Measurements from ENCODE around the gene MICAL2. TPM values are rescaled to one million over a fixed set of nuclear protein-coding genes. Genes with fewer than 3 reads are reported as not detected.
A peak's percentile ranks its signal among the peaks of the same experiment; 100 is the strongest.

The MICAL2 gene
- total and polyA plus RNA-seq, 3 experiments from 2014 or later = 32.4 to 147 (median 146) TPM

DNA sequence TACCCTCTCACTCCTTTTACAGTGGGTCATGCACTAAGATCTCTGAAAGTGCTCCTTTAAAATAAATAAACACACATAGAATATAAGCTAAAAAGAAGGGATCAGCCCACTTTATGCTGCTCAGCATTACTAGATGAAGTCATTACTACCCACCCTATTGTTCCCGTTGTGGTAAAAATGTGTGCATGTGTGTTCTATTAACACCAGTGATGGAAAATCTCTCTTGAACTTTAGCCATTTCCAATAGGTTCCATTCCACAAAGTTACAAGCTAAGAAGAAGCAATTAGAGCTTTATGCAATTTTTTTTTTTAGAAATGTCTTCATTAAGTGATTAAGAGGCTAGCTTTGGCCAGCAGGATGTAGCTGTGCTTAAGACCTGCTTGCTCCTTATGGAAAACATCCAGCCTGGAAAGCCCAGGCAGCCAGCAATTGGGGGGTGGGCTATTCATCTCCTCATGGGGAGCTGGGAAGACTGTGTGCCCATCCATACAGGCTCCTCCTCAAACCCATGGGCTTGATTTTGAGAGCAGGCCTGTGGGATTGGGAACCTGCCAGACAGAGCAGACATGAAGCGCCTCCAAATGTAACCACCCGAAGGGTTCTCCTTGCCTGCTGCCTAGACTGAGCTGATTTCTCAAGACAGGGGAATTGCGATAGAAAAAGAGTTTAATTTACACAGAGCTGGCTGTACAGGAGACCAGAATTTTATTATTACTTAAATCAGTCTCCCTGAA lies 174.1 kb downstream of the MICAL2 start:
- ChIA-PET POLR2A (no interaction called here), CTCF (interaction anchor here (1.3 to 17.0 kb wide), 4 partner anchors 8 to 485 kb away, joined by 3 to 302 read pairs (median 5); no protein-coding TSS in a partner anchor)
- H3K27ac ChIP-seq (ENCODE audit: low read depth, low read length) = no peak overlapping the region
- peaks cover 0 to 1% of the 10 kb centered on the region in 2 donors for H3K27me3 Mint-ChIP-seq
- no peaks in the 10 kb centered on the region for H3K9me3 ChIP-seq (ENCODE audit: low read length)
- no peaks in the 10 kb centered on the region for H3K36me3 ChIP-seq (ENCODE audit: insufficient read depth, low read length)
- peaks cover 5% of the 10 kb centered on the region for H3K4me1 ChIP-seq (ENCODE audit: insufficient read depth, low read length)
- H3K4me1 Mint-ChIP-seq = peaks cover 0 to 4% (median 3%) of the 10 kb centered on the region in 3 donors
- H3K4me3 ChIP-seq (ENCODE audit: low read length) = no peak overlapping the region
- H3K36me3 Mint-ChIP-seq = peaks cover 0 to 5% (median 2%) of the 10 kb centered on the region in 3 donors
- H3K4me3 Mint-ChIP-seq = no peak overlapping the region
- peak in 1 of 5 donors; percentile 8 for DNase-seq
- H3K9me3 Mint-ChIP-seq = no peaks in the 10 kb centered on the region
- no peaks in the 10 kb centered on the region for H3K27me3 ChIP-seq (ENCODE audit: insufficient read depth, low read length, poor library complexity, severe bottlenecking)
- peak overlapping the region in 1 of 8 donors; percentile 50 for H3K27ac Mint-ChIP-seq

DNA sequence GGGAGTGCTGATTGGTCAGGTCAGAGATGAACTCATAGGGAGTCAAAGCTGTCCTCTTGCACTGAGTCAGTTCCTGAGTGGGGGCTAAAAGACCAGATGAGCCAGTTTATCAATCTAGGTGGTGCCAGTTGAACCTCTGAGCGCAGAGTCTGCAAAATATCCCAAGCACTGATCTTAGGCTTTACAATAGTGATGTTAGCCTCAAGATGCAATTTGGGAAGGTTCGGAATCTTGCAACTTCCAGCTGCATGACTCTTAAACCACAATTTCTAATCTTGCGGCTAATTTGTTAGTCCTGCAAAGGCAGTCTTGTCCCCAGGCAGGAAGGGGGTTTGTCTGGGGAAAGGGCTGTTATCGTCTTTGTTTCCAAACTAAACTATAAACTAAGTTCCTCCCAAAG lies 174.7 kb downstream of the MICAL2 start:
- no peak overlapping the region for H3K4me3 Mint-ChIP-seq
- H3K4me1 Mint-ChIP-seq = peaks cover 5 to 9% (median 6%) of the 10 kb centered on the region in 3 donors
- Histone ChIP-seq H3K4me1 (ENCODE audit: insufficient read depth, low read length) (peaks cover 10% of the 10 kb centered on the region), H3K36me3 (ENCODE audit: insufficient read depth, low read length) (no peaks in the 10 kb centered on the region), H3K27me3 (ENCODE audit: insufficient read depth, low read length, poor library complexity, severe bottlenecking) (no peaks in the 10 kb centered on the region), H3K27ac (ENCODE audit: low read depth, low read length) (no peak overlapping the region), H3K9me3 (ENCODE audit: low read length) (no peaks in the 10 kb centered on the region), H3K4me3 (ENCODE audit: low read length) (no peak overlapping the region)
- H3K27ac Mint-ChIP-seq = peak overlapping the region in 1 of 8 donors; percentile 71
- ChIA-PET CTCF (interaction anchor here (1.3 to 17.0 kb wide), 3 partner anchors 8 to 233 kb away, joined by 4 to 302 read pairs (median 6); no protein-coding TSS in a partner anchor), POLR2A (no interaction called here)
- peaks cover 0 to 1% of the 10 kb centered on the region in 2 donors for H3K27me3 Mint-ChIP-seq
- no peaks in the 10 kb centered on the region for H3K9me3 Mint-ChIP-seq
- DNase-seq = peak in 1 of 5 donors; percentile 6
- H3K36me3 Mint-ChIP-seq = peaks cover 0 to 5% (median 2%) of the 10 kb centered on the region in 3 donors

DNA sequence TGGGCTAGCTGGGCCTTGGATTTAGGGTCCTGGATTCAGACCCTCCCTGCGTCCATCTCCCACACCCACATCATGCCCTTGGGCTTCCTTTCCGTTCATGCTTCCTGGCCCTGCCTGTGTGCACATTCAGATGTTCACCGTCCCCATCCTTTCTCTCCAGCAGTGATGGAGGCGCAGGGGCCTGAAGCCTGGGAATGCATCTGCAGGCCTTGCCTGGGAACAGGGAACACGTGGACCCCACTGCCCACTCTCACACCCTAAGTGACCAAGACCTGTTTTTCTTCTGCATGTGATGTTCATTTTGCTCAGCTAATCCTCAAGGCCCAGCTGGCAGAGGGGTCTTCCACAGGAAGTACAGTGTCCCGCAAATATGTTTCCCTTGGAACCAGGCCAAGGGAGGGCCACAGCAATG lies 175.4 kb downstream of the MICAL2 start:
- Histone ChIP-seq H3K4me3 (ENCODE audit: low read length) (no peak overlapping the region), H3K9me3 (ENCODE audit: low read length) (no peaks in the 10 kb centered on the region), H3K4me1 (ENCODE audit: insufficient read depth, low read length) (peaks cover 12% of the 10 kb centered on the region), H3K27me3 (ENCODE audit: insufficient read depth, low read length, poor library complexity, severe bottlenecking) (no peaks in the 10 kb centered on the region), H3K27ac (ENCODE audit: low read depth, low read length) (no peak overlapping the region), H3K36me3 (ENCODE audit: insufficient read depth, low read length) (no peaks in the 10 kb centered on the region)
- no peaks in the 10 kb centered on the region for H3K9me3 Mint-ChIP-seq
- peak in 1 of 5 donors; percentile 6 for DNase-seq
- H3K4me3 Mint-ChIP-seq = no peak overlapping the region
- ChIA-PET POLR2A (no interaction called here), CTCF (interaction anchor here (1.3 to 17.0 kb wide), 3 partner anchors 9 to 234 kb away, joined by 4 to 302 read pairs (median 6); no protein-coding TSS in a partner anchor)
- peaks cover 0 to 5% (median 2%) of the 10 kb centered on the region in 3 donors for H3K36me3 Mint-ChIP-seq
- H3K4me1 Mint-ChIP-seq = peaks cover 9 to 12% (median 10%) of the 10 kb centered on the region in 3 donors
- peaks cover 0 to 1% of the 10 kb centered on the region in 2 donors for H3K27me3 Mint-ChIP-seq
- peak overlapping the region in 1 of 8 donors; percentile 71 for H3K27ac Mint-ChIP-seq

DNA sequence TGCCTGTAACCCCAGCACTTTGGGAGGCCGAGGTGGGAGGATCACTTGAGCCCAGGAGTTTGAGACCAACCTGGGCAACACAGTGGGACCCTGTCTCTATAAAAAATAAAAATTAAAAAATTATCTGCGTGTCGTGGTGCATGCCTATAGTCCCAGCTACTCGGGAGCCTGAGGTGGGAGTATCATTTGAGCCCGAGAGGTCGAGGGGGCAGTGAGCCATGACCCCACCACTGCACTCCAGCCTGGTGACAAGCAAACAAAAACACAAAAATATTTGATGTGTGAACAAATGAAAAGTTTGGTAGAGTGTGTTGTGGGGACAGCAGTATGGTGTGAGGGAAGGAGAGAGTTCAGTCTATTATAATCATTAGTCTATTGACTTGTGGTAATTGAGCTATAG lies 176.2 kb downstream of the MICAL2 start:
- ChIA-PET CTCF (interaction anchor here (17.0 kb wide), 1 partner anchor 235 kb away, joined by 302 read pairs; no protein-coding TSS in a partner anchor), POLR2A (no interaction called here)
- DNase-seq = peak in 1 of 5 donors; percentile 21
- peaks cover 10 to 13% (median 12%) of the 10 kb centered on the region in 3 donors for H3K4me1 Mint-ChIP-seq
- no peak overlapping the region for H3K4me3 ChIP-seq (ENCODE audit: low read length)
- H3K9me3 ChIP-seq (ENCODE audit: low read length) = no peaks in the 10 kb centered on the region
- no peak overlapping the region for H3K27ac ChIP-seq (ENCODE audit: low read depth, low read length)
- H3K27me3 Mint-ChIP-seq = peaks cover 0 to 1% of the 10 kb centered on the region in 2 donors
- peak overlapping the region in 1 of 8 donors; percentile 39 for H3K27ac Mint-ChIP-seq
- no peak overlapping the region for H3K4me3 Mint-ChIP-seq
- H3K36me3 Mint-ChIP-seq = peaks cover 0 to 5% (median 2%) of the 10 kb centered on the region in 3 donors
- H3K27me3 ChIP-seq (ENCODE audit: insufficient read depth, low read length, poor library complexity, severe bottlenecking) = no peaks in the 10 kb centered on the region
- no peaks in the 10 kb centered on the region for H3K36me3 ChIP-seq (ENCODE audit: insufficient read depth, low read length)
- H3K4me1 ChIP-seq (ENCODE audit: insufficient read depth, low read length) = peaks cover 10% of the 10 kb centered on the region
- no peaks in the 10 kb centered on the region for H3K9me3 Mint-ChIP-seq

DNA sequence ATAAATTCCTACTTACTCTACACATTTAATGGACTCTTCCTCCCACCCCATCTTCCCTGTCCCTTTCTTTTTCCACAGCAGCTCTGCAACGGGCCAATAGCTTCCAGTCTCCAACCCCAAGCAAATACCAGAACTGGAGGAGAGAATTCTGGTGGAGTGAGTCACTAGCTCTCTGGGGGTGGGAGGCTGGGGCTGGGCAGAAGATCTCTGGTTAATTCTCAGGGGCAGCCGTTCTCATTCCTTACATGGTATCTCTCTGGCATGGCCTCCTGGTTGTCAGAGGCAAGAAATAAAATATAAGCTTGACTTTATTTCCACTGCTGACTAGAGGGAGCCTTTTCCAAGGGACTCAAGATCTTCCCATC lies 176.6 kb downstream of the MICAL2 start:
- peaks cover 0 to 7% (median 2%) of the 10 kb centered on the region in 3 donors for H3K36me3 Mint-ChIP-seq
- H3K4me1 Mint-ChIP-seq = peaks cover 10 to 13% (median 12%) of the 10 kb centered on the region in 3 donors
- no peaks in the 10 kb centered on the region for H3K9me3 Mint-ChIP-seq
- Histone ChIP-seq H3K27me3 (ENCODE audit: insufficient read depth, low read length, poor library complexity, severe bottlenecking) (no peaks in the 10 kb centered on the region), H3K27ac (ENCODE audit: low read depth, low read length) (no peak overlapping the region), H3K9me3 (ENCODE audit: low read length) (no peaks in the 10 kb centered on the region), H3K4me1 (ENCODE audit: insufficient read depth, low read length) (peaks cover 8% of the 10 kb centered on the region), H3K4me3 (ENCODE audit: low read length) (no peak overlapping the region), H3K36me3 (ENCODE audit: insufficient read depth, low read length) (no peaks in the 10 kb centered on the region)
- POLR2A ChIA-PET = no interaction called here
- DNase-seq = no peak
- no peak overlapping the region for H3K4me3 Mint-ChIP-seq
- peaks cover 0 to 1% of the 10 kb centered on the region in 2 donors for H3K27me3 Mint-ChIP-seq
- CTCF ChIA-PET = interaction anchor here (17.0 kb wide), 1 partner anchor 235 kb away, joined by 302 read pairs; no protein-coding TSS in a partner anchor
- no peak overlapping the region for H3K27ac Mint-ChIP-seq

DNA sequence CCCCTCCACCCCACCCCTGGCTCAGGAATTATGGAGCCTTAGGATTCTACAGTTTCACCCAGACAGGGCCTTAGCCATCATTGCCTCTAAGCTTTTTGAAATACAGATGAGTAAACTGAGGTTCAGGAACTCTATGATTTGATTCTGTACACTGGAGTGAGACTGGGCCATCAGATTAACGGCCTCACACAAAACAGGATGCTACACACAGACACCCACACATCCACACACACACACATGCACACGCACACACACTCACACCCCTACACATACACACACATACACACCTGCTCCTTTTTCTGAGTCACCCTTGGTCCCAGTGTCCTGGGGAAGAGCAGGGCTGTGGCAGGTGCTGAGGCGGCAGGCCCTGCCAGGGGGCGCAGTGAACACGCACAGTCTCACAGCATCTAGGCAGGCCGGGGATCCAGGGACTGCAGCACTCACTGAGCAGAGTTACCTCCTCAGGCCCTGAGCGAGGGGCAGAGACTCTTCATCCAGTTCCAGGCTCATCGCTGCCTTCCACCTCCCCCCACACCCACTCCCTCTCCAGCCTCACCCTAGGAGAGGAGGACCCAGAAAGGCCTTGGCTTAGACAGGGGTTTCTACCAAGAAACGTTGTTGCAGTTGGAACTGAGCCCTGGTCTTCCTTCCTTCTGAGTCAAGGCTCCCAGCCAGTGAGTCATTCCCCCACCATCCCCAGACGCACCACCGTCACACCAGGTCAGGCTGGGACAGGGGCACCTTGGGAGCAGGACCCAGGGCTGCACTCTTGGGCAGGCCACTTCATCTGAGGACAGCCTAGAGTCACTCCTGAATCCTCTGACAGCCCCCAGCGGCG lies 177.2 kb downstream of the MICAL2 start:
- CTCF ChIA-PET = interaction anchor here (1.5 to 17.0 kb wide), 3 partner anchors 8 to 602 kb away, joined by 6 to 302 read pairs (median 17); no protein-coding TSS in a partner anchor
- Histone ChIP-seq H3K9me3 (ENCODE audit: low read length) (no peaks in the 10 kb centered on the region), H3K27ac (ENCODE audit: low read depth, low read length) (no peak overlapping the region), H3K36me3 (ENCODE audit: insufficient read depth, low read length) (no peaks in the 10 kb centered on the region), H3K27me3 (ENCODE audit: insufficient read depth, low read length, poor library complexity, severe bottlenecking) (no peaks in the 10 kb centered on the region), H3K4me3 (ENCODE audit: low read length) (no peak overlapping the region), H3K4me1 (ENCODE audit: insufficient read depth, low read length) (peaks cover 8% of the 10 kb centered on the region)
- no peak overlapping the region for H3K27ac Mint-ChIP-seq
- peaks cover 10 to 13% (median 12%) of the 10 kb centered on the region in 3 donors for H3K4me1 Mint-ChIP-seq
- no peak overlapping the region for H3K4me3 Mint-ChIP-seq
- peaks cover 0 to 10% (median 2%) of the 10 kb centered on the region in 3 donors for H3K36me3 Mint-ChIP-seq
- peaks cover 0 to 1% of the 10 kb centered on the region in 2 donors for H3K27me3 Mint-ChIP-seq
- POLR2A ChIA-PET = no interaction called here
- peak in 1 of 5 donors; percentile 43 for DNase-seq
- H3K9me3 Mint-ChIP-seq = no peaks in the 10 kb centered on the region

DNA sequence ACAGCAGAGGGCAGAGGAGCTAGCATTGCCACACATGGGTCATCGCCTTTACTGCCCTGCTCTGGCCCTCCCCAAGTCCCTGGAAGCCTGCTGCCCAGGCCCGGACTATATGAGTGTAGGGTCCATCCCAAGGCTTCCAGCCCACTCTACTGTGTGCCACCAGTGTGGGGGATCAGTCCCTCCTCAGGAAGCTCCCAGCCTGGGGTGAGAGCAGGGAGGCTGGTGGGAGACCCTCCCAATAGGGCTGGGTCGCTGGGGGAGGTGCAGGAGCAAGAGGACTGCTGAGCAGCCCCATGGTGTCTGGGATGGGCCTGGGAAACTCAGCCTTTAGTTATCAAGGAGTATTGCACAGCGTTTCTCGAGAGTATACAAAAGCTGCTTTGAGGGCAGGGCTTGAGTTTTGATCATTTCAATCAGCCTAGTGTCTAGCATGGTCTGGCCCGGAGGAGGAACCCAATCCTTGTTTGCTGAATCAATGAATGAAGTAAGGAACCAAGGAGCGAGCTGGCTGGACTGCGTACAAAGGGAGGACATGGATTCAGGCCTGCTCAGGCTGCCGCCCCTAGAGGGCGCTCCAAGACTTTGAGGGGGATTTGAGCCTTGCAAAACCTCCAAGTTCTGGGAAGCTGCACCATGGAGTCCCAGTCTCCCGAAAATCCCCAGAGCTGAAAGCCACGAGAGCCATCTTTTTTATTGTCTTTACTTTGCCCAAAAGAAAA lies 178.0 kb downstream of the MICAL2 start:
- POLR2A ChIA-PET = no interaction called here

More for the DNA sequence above, 178.0 kb downstream of the MICAL2 start:
- no peak overlapping the region for H3K4me3 ChIP-seq (ENCODE audit: low read length)
- no peaks in the 10 kb centered on the region for H3K27me3 ChIP-seq (ENCODE audit: insufficient read depth, low read length, poor library complexity, severe bottlenecking)
- peaks cover 0 to 10% (median 2%) of the 10 kb centered on the region in 3 donors for H3K36me3 Mint-ChIP-seq
- CTCF ChIA-PET = interaction anchor here (0.8 to 17.0 kb wide), 10 partner anchors 9 to 604 kb away, joined by 3 to 302 read pairs (median 3); partner anchors contain the start of gene DKK3
- no peaks in the 10 kb centered on the region for H3K9me3 Mint-ChIP-seq
- H3K36me3 ChIP-seq (ENCODE audit: insufficient read depth, low read length) = no peaks in the 10 kb centered on the region
- H3K27me3 Mint-ChIP-seq = peaks cover 0 to 1% of the 10 kb centered on the region in 2 donors
- DNase-seq = peak; percentile 12 to 58 (median 29)
- H3K27ac Mint-ChIP-seq = peak overlapping the region in 2 of 8 donors; percentile 29 to 60
- H3K9me3 ChIP-seq (ENCODE audit: low read length) = no peaks in the 10 kb centered on the region
- H3K4me1 ChIP-seq (ENCODE audit: insufficient read depth, low read length) = peaks cover 8% of the 10 kb centered on the region
- no peak overlapping the region for H3K4me3 Mint-ChIP-seq
- H3K4me1 Mint-ChIP-seq = peaks cover 10 to 13% (median 12%) of the 10 kb centered on the region in 3 donors
- H3K27ac ChIP-seq (ENCODE audit: low read depth, low read length) = no peak overlapping the region
